ENCODE results near the gene BRIX1.

DNA sequence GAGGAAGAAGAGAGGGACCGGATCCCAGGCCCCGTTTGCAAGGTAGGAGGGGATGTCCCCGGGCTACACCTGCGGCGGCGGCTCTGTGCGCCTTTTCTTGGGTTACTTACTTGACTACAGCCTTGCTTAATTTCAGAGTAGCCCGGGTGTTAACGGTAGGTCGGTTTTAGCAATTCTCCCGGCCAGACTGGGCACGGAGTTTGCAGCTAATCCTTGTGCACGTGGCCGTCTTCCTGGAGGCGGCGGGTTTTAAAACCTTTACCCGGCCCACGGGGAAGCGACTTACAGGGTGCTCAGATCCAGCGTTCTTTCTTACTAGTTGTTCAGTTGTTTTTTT, 313 bp downstream of the BRIX1 start:
- TF ChIP-seq, protein P1, sequence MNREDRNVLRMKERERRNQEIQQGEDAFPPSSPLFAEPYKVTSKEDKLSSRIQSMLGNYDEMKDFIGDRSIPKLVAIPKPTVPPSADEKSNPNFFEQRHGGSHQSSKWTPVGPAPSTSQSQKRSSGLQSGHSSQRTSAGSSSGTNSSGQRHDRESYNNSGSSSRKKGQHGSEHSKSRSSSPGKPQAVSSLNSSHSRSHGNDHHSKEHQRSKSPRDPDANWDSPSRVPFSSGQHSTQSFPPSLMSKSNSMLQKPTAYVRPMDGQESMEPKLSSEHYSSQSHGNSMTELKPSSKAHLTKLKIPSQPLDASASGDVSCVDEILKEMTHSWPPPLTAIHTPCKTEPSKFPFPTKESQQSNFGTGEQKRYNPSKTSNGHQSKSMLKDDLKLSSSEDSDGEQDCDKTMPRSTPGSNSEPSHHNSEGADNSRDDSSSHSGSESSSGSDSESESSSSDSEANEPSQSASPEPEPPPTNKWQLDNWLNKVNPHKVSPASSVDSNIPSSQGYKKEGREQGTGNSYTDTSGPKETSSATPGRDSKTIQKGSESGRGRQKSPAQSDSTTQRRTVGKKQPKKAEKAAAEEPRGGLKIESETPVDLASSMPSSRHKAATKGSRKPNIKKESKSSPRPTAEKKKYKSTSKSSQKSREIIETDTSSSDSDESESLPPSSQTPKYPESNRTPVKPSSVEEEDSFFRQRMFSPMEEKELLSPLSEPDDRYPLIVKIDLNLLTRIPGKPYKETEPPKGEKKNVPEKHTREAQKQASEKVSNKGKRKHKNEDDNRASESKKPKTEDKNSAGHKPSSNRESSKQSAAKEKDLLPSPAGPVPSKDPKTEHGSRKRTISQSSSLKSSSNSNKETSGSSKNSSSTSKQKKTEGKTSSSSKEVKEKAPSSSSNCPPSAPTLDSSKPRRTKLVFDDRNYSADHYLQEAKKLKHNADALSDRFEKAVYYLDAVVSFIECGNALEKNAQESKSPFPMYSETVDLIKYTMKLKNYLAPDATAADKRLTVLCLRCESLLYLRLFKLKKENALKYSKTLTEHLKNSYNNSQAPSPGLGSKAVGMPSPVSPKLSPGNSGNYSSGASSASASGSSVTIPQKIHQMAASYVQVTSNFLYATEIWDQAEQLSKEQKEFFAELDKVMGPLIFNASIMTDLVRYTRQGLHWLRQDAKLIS (CRISPR knock-in tag; IDR thresholded peaks at IDR 0.05): no peak
- TF ChIP-seq, protein P2, sequence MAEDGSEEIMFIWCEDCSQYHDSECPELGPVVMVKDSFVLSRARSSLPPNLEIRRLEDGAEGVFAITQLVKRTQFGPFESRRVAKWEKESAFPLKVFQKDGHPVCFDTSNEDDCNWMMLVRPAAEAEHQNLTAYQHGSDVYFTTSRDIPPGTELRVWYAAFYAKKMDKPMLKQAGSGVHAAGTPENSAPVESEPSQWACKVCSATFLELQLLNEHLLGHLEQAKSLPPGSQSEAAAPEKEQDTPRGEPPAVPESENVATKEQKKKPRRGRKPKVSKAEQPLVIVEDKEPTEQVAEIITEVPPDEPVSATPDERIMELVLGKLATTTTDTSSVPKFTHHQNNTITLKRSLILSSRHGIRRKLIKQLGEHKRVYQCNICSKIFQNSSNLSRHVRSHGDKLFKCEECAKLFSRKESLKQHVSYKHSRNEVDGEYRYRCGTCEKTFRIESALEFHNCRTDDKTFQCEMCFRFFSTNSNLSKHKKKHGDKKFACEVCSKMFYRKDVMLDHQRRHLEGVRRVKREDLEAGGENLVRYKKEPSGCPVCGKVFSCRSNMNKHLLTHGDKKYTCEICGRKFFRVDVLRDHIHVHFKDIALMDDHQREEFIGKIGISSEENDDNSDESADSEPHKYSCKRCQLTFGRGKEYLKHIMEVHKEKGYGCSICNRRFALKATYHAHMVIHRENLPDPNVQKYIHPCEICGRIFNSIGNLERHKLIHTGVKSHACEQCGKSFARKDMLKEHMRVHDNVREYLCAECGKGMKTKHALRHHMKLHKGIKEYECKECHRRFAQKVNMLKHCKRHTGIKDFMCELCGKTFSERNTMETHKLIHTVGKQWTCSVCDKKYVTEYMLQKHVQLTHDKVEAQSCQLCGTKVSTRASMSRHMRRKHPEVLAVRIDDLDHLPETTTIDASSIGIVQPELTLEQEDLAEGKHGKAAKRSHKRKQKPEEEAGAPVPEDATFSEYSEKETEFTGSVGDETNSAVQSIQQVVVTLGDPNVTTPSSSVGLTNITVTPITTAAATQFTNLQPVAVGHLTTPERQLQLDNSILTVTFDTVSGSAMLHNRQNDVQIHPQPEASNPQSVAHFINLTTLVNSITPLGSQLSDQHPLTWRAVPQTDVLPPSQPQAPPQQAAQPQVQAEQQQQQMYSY (CRISPR knock-in tag; IDR thresholded peaks at IDR 0.05): no peak
- TF ChIP-seq, protein P3, sequence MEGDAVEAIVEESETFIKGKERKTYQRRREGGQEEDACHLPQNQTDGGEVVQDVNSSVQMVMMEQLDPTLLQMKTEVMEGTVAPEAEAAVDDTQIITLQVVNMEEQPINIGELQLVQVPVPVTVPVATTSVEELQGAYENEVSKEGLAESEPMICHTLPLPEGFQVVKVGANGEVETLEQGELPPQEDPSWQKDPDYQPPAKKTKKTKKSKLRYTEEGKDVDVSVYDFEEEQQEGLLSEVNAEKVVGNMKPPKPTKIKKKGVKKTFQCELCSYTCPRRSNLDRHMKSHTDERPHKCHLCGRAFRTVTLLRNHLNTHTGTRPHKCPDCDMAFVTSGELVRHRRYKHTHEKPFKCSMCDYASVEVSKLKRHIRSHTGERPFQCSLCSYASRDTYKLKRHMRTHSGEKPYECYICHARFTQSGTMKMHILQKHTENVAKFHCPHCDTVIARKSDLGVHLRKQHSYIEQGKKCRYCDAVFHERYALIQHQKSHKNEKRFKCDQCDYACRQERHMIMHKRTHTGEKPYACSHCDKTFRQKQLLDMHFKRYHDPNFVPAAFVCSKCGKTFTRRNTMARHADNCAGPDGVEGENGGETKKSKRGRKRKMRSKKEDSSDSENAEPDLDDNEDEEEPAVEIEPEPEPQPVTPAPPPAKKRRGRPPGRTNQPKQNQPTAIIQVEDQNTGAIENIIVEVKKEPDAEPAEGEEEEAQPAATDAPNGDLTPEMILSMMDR (CRISPR knock-in tag; IDR thresholded peaks at IDR 0.05): no peak
- no peak for TF ChIP-seq SUZ12 (IDR thresholded peaks at IDR 0.05; ENCODE audit: low read depth, low read length)
- no peak for TF ChIP-seq ZSCAN30 (CRISPR knock-in tag; IDR thresholded peaks at IDR 0.05)

All from HepG2 (cell line).